Activated CD4-positive, alpha-beta T cell treated with anti-CD3 and anti-CD28 coated beads, Interleukin-2, amount 10 ng/mL, durations not matched to agents 7 days and 5 days (primary cell): ENCODE results near the gene PARP3. TPM values are rescaled to one million over a fixed set of nuclear protein-coding genes. Genes with fewer than 3 reads are reported as not detected.
"Not testable (repeated sequence)": the region's sequence is repeated elsewhere in the genome, so short reads cannot be mapped to it uniquely, and the experiment has no call there.

Source experiments
- CTCF ChIA-PET: fragments of 350-600 bp; sonication (Branson Sonifier 250); formaldehyde crosslinking; loops from one replicate; lab custom pipeline; 2021; ENCODE audit warnings: antibody characterized with exemption; lab: Charles Lee
- POLR2A ChIA-PET: fragments of 350-600 bp; sonication (Branson Sonifier 250); formaldehyde crosslinking; loops from one replicate; lab custom pipeline; 2021; ENCODE audit warnings: antibody characterized with exemption; lab: Charles Lee
- DNase-seq: peaks from one replicate; pipeline ENCODE4 v3.0.0-alpha.2; 2020
- H3K27ac Mint-ChIP-seq: one replicate; pipeline ENCODE4 v1.8.0; 2021; ENCODE audit warnings: mild to moderate bottlenecking, moderate library complexity, mixed read lengths
- H3K27me3 Mint-ChIP-seq: one replicate; pipeline ENCODE4 v1.8.0; 2021; ENCODE audit warnings: mixed read lengths
- H3K36me3 Mint-ChIP-seq: one replicate; pipeline ENCODE4 v1.8.0; 2021; ENCODE audit warnings: low read depth, mixed read lengths
- H3K4me1 Mint-ChIP-seq: one replicate; pipeline ENCODE4 v1.8.0; 2021; ENCODE audit warnings: mixed read lengths
- H3K4me3 Mint-ChIP-seq: one replicate; pipeline ENCODE4 v1.8.0; 2021; ENCODE audit warnings: mild to moderate bottlenecking, moderate library complexity, mixed read lengths
- H3K9me3 Mint-ChIP-seq: one replicate; pipeline ENCODE4 v1.8.0; 2021; ENCODE audit warnings: mixed read lengths
- total RNA-seq, 2 experiments: library from RNA; stranded (reverse); gene quantifications; one replicate each; pipeline ENCODE4 v1.2.3, GENCODE V29; 2021

The PARP3 gene
- total RNA-seq, 2 experiments from 2014 or later, result 22.1 to 22.9 TPM

DNA sequence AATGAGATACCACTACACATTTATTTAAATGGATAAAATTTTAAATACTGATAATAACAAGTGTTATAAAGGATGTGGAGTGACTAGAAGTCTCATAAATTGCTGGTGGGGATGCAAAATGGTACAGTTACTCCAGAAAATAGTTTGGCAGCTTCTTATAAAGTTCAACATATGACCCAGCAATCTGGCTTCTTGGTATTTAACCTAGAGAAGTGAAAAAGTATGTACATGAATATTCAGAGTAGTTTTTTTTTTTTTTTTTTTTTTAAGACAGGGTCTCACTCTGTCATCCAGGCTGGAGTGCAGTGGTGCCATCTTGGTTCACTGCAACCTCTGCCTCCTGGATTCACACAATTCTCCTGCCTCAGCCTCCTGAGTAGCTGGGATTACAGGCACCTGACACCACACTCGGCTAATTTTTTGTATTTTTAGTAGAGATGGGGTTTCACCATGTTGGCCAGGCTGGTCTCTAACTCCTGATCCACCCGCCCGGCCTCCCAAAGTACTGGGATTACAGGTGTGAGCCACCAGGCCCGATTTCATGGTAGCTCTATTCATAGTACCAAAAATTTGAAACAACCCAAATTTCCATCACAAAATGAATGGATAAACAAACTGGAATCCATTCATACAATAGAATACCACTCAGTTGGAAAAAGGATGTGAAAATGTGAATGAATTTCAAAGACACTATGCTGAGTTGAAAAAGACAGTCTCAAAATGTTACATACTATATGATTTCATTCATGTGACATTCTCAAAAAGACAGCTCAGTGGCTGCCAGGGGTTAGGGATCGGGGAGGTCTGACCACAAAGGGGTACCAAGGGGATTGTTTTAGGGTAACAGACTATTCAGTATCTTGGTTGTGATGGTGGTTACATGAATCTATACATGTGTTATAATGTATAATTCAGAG is 14.8 kb upstream of the PARP3 start:
- no peak overlapping the region for H3K27ac Mint-ChIP-seq
- no peak overlapping the region for H3K4me3 Mint-ChIP-seq
- no peaks in the 10 kb centered on the region for H3K4me1 Mint-ChIP-seq
- no peak for DNase-seq
- no peaks in the 10 kb centered on the region for H3K36me3 Mint-ChIP-seq
- POLR2A ChIA-PET, result no interaction called here
- no peaks in the 10 kb centered on the region for H3K9me3 Mint-ChIP-seq
- CTCF ChIA-PET, result no interaction called here
- peaks cover 2% of the 10 kb centered on the region for H3K27me3 Mint-ChIP-seq

DNA sequence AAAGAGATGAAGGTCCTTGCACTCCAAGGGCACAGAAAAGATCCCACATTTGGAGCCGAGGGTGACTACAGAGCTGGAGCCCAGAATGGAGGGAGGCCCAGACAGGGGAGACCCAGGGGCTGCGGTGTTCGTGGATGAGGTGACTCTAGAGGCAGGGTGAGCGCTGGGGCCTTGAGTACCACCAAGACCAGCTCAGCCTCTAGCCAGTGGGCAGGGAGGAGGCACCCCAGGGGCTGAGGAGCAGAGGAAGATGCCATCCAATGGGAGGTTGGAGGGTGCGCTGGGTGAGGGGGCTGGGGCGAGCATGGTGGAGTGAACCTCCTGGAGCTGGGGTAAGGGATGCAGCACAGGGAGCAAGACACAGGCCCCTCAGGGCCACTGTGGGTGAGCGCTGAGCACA is 13.7 kb upstream of the PARP3 start:
- H3K27ac Mint-ChIP-seq, result no peak overlapping the region

GRCh38 chr3:51928981-51929380 is 13.2 kb upstream of the PARP3 start:
- H3K27ac Mint-ChIP-seq, H3K27me3 Mint-ChIP-seq, H3K4me3 Mint-ChIP-seq, DNase-seq, H3K36me3 Mint-ChIP-seq, H3K4me1 Mint-ChIP-seq, POLR2A ChIA-PET, H3K9me3 Mint-ChIP-seq: not testable (repeated sequence)
- CTCF ChIA-PET, result interaction anchor here (0.8 kb wide), 1 partner anchor 13 kb away, joined by 3 read pairs; the partner anchor contains the start of gene RRP9

More for the DNA sequence above, 13.7 kb upstream of the PARP3 start:
- Mint-ChIP-seq H3K9me3 (no peaks in the 10 kb centered on the region), H3K36me3 (no peaks in the 10 kb centered on the region), H3K4me3 (no peak overlapping the region), H3K4me1 (no peaks in the 10 kb centered on the region), H3K27me3 (peaks cover 2% of the 10 kb centered on the region)
- CTCF ChIA-PET, result no interaction called here
- POLR2A ChIA-PET, result no interaction called here
- DNase-seq, result no peak

DNA sequence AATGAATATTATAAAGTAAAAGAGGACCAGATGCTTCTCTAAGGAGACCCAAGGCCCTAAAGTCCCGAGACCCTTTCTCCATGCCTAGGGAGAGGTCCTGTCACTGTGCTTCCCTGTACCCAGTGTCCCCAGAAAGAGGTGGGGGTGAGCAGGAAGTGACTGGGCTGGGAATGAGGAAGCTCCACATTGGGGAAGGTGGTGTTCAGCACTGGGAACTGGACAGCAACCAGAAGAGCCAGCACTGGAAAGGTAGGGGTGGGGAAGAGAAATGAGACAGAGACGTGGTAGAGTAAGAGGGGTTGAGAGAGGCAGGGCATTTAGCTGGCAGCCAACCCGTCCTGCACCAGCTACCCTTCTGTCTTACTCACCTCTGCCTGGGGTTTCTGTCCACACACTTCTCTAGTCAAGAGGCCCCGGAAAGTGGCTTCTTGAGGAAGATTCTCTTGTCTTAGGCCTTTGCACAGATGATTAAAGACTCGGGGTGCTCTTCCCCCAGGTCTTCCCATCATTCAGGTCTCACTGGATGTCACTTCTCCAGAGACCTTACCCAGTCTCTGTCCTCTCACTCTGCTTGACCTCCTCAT is 12.7 kb upstream of the PARP3 start:
- H3K4me3 Mint-ChIP-seq, result no peak overlapping the region
- H3K27ac Mint-ChIP-seq, result no peak overlapping the region
- no peaks in the 10 kb centered on the region for H3K27me3 Mint-ChIP-seq
- no peaks in the 10 kb centered on the region for H3K4me1 Mint-ChIP-seq
- no peaks in the 10 kb centered on the region for H3K9me3 Mint-ChIP-seq
- DNase-seq, result no peak
- POLR2A ChIA-PET, result no interaction called here
- CTCF ChIA-PET, result interaction anchor here (0.8 kb wide), 1 partner anchor 12 kb away, joined by 3 read pairs; the partner anchor contains the start of gene RRP9
- H3K36me3 Mint-ChIP-seq, result peaks cover 3% of the 10 kb centered on the region

DNA sequence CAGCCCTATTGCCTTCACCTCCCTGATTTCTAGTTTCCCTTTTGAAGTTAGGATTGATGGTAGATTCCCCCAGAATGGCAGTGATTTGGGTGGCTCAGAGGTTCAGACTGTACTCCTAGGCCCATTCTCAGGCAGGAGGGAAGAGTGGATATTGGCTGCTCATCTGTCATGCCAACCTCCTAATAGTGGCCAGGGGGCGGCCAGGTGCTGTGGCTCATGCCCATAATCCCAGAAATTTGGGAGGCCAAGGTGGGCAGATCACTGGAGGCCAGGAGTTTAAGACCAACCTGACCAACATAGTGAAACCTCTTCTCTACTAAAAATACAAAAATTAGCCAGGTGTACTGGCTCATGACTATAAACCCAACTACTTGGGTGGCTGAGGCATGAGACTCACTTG is 11.7 kb upstream of the PARP3 start:
- no peak for DNase-seq
- H3K27me3 Mint-ChIP-seq, result no peaks in the 10 kb centered on the region
- peaks cover 6% of the 10 kb centered on the region for H3K36me3 Mint-ChIP-seq
- CTCF ChIA-PET, result no interaction called here
- no peaks in the 10 kb centered on the region for H3K4me1 Mint-ChIP-seq
- H3K9me3 Mint-ChIP-seq, result no peaks in the 10 kb centered on the region
- no peak overlapping the region for H3K4me3 Mint-ChIP-seq
- H3K27ac Mint-ChIP-seq, result no peak overlapping the region
- POLR2A ChIA-PET, result no interaction called here

DNA sequence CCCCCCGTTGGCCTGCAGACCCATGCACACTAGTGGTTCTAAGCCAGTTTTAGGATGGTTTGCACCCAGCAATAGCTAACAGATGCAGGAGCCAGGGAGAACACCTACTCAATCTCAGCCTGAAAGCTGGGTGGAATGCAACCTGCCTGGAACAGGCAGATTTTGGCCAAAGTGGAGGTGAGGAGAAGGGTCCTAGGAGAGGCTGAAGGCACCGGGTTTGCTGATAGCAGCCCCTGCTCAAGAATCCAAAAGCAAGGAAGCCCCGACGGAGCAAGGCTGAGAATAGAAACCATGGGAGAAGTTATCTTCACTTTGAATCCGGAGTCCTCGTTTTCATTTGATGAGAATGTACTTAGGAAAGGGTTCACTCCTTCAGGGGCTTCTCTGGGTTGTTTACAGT is 10.4 kb upstream of the PARP3 start:
- no peaks in the 10 kb centered on the region for H3K27me3 Mint-ChIP-seq
- H3K4me1 Mint-ChIP-seq, result no peaks in the 10 kb centered on the region
- ChIA-PET POLR2A (no interaction called here), CTCF (interaction anchor here (3.1 kb wide), 1 partner anchor 11 kb away, joined by 9 read pairs; no protein-coding TSS in a partner anchor)
- peaks cover 9% of the 10 kb centered on the region for H3K36me3 Mint-ChIP-seq
- no peak for DNase-seq
- no peak overlapping the region for H3K4me3 Mint-ChIP-seq
- peak overlapping the region; percentile 57 for H3K27ac Mint-ChIP-seq
- no peaks in the 10 kb centered on the region for H3K9me3 Mint-ChIP-seq

DNA sequence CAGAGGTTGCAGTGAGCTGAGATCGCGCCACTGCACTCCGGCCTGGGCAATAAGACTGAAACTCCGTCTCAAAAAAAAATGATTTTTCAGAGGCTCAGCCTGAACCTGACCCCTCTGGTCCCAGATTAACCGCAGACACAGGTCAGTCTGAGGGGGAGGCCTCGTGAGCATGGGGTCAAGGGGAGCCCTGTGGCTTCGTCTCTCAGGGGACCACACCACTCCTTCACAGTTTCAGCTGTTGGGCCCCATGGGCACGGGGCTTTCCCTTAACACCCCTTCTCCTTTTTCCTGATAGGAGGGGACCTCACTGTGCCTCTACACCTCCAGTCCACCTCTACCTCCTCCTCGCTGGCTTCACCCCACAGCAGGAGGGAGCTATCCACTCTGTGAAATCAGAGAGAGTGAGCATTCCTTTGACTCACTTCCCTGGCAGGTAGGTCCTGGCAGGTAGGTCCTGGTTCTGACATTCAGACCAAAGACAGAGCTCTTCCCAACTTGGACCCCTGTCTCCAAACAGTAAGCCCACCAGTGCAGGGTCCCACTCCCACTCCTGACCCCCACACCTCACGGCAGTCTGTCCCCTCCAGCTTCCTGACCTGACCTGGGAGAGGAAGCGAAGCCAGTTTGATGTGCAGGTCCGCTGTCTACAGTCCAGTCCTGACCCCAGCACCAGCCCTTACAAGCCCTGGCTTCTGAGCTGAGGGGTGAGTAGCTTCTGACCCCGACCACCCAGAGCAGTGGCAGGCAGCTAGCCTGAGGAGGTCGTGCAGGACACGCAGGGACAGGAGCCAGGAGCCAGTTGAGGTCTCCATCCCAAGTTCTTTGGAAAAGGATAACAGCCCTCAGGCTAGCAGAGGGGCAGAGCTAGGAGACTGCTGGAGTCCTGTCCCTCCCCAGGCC is 9.4 kb upstream of the PARP3 start:
- H3K4me1 Mint-ChIP-seq, result peaks cover under 1% of the 10 kb centered on the region
- ChIA-PET CTCF (interaction anchor here (1.8 to 3.1 kb wide), 2 partner anchors 9 to 10 kb away, joined by 9 to 11 read pairs; partner anchors contain the start of gene RRP9), POLR2A (no interaction called here)
- H3K4me3 Mint-ChIP-seq, result no peak overlapping the region
- DNase-seq, result no peak
- no peak overlapping the region for H3K27ac Mint-ChIP-seq
- H3K36me3 Mint-ChIP-seq, result peaks cover 14% of the 10 kb centered on the region
- no peaks in the 10 kb centered on the region for H3K27me3 Mint-ChIP-seq
- no peaks in the 10 kb centered on the region for H3K9me3 Mint-ChIP-seq

- Mint-ChIP-seq H3K27me3 (no peaks in the 10 kb centered on the region), H3K36me3 (peaks cover 17% of the 10 kb centered on the region), H3K9me3 (no peaks in the 10 kb centered on the region), H3K4me3 (no peak overlapping the region), H3K27ac (no peak overlapping the region), H3K4me1 (peaks cover 8% of the 10 kb centered on the region)
- POLR2A ChIA-PET, result no interaction called here
- no peak for DNase-seq
- CTCF ChIA-PET, result interaction anchor here (1.8 to 3.1 kb wide), 2 partner anchors 8 to 9 kb away, joined by 9 to 11 read pairs; partner anchors contain the start of gene RRP9
These were observed 8.6 kb upstream of the PARP3 start for GRCh38 chr3:51933471-51934138.

DNA sequence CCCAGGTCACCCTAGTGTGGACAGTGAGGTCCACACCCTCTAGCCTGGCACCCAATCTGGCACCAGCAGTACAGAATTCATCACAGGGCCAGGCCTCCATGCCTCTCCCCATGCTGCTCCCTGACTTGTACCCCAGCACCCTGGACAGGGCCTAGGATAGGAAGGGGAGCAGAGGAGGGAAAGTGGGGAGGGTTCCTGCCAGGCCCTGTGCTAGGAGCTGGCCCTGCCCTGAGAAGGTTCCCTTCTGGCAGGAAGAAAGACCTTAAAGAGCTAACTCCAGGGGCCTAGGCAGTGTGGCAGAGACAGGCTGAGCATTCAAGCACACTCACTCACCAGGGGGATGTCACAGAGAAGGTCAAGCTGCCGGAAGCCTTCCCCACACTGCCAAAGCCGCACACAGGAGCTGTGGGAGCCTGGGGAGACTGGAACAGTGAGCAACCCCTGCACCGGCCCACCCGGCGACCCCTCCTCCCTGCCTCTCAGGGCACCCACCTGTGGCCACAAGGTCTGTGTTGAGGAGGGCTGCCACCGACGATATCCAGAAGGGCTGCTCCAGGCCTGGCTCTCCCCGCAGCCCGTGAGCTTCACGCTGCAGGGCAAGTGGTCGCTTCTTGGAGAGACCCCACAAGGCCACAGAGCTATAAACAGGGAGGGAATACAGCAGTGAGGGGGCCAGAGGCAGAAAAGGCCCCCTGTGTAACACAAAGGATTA is 7.9 kb upstream of the PARP3 start:
- Mint-ChIP-seq H3K27ac (no peak overlapping the region), H3K4me3 (no peak overlapping the region), H3K4me1 (peaks cover 12% of the 10 kb centered on the region), H3K9me3 (no peaks in the 10 kb centered on the region), H3K36me3 (peaks cover 20% of the 10 kb centered on the region), H3K27me3 (no peaks in the 10 kb centered on the region)
- POLR2A ChIA-PET, result no interaction called here
- DNase-seq, result no peak
- CTCF ChIA-PET, result interaction anchor here (3.1 kb wide), 1 partner anchor 9 kb away, joined by 9 read pairs; no protein-coding TSS in a partner anchor

- ChIA-PET CTCF (no interaction called here), POLR2A (no interaction called here)
- Mint-ChIP-seq H3K4me3 (no peak overlapping the region), H3K4me1 (peaks cover 18% of the 10 kb centered on the region), H3K27ac (no peak overlapping the region), H3K9me3 (no peaks in the 10 kb centered on the region), H3K27me3 (no peaks in the 10 kb centered on the region), H3K36me3 (peaks cover 21% of the 10 kb centered on the region)
- no peak for DNase-seq
These were observed 6.9 kb upstream of the PARP3 start for GRCh38 chr3:51934991-51935885.
